Daoy (cell line): Measurements from ENCODE around the gene NDUFAF4. TPM values are rescaled to one million over a fixed set of nuclear protein-coding genes. Genes with fewer than 3 reads are reported as not detected.

ENCODE experiments used
- total RNA-seq: library from RNA; depleted of rRNA; stranded (reverse); fragments of >200 nt; shearing (Covaris generic); gene quantifications from 2 replicates; pipeline ENCODE4 v1.2.3, GENCODE V29; 2014; rRNA removed

Gene NDUFAF4
- total RNA-seq, 1 experiment from 2014 or later, result 38.8 TPM

Other genes with a start within 250 kb of the NDUFAF4 start
- gene GPR63, start 60.4 kb downstream of the NDUFAF4 start, total RNA-seq, result 1.7 and 3.0 TPM in 2 replicates
- under 0.01 TPM in 1 of 2 replicates, not detected in the other for gene KLHL32, start 26.8 kb upstream of the NDUFAF4 start, total RNA-seq